Measurements from ENCODE around the gene C1QBP.
"Not testable (repeated sequence)": the region's sequence is repeated elsewhere in the genome, so short reads cannot be mapped to it uniquely, and the experiment has no call there.

The C1QBP gene, protein sequence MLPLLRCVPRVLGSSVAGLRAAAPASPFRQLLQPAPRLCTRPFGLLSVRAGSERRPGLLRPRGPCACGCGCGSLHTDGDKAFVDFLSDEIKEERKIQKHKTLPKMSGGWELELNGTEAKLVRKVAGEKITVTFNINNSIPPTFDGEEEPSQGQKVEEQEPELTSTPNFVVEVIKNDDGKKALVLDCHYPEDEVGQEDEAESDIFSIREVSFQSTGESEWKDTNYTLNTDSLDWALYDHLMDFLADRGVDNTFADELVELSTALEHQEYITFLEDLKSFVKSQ

DNA sequence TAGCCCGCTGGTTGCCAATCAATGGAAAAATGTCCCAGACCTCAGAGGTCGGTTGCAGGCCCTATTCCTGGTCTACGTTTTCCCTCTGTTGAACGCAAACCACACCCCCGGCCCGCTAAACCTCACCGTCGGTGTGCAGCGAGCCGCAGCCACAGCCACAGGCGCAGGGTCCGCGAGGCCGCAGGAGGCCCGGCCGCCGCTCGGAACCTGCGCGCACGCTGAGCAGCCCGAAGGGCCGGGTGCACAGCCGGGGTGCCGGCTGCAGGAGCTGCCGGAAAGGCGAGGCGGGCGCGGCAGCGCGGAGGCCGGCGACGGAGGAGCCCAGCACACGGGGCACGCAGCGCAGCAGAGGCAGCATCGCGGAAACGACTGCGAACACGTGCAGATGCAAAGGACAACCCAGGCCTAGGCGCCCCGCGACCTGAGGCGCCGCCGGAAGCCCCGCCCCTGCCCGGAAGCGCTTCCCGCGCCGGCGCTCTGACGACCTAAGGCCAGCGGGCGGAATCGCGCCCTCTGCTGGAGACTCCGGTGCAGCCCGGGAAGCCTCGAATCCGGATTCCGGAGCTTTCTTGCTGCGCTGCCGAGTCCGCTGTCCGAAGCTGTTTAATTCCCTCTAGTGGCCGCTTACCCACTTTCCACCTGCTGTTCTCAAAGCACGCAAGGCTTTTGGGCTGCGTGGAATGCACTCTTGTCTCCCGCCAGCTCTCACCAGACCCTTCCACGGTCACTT, at the start of gene C1QBP:
C1QBP (minus strand) TSS at position 440 of the 730 bp plus-strand sequence; CDS start at position 358, 82 bp downstream.
- peak; percentile 79 for DNase-seq

DNA sequence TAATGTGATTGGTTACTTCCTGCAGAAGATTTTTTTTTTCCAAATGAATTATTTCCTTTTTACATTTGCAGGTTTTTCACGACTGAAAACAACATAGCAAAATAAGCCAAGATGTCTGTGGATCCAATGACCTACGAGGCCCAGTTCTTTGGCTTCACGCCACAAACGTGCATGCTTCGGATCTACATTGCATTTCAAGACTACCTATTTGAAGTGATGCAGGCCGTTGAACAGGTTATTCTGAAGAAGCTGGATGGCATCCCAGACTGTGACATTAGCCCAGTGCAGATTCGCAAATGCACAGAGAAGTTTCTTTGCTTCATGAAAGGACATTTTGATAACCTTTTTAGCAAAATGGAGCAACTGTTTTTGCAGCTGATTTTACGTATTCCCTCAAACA, 49.8 kb upstream of the C1QBP start:
- no peak for DNase-seq

DNA sequence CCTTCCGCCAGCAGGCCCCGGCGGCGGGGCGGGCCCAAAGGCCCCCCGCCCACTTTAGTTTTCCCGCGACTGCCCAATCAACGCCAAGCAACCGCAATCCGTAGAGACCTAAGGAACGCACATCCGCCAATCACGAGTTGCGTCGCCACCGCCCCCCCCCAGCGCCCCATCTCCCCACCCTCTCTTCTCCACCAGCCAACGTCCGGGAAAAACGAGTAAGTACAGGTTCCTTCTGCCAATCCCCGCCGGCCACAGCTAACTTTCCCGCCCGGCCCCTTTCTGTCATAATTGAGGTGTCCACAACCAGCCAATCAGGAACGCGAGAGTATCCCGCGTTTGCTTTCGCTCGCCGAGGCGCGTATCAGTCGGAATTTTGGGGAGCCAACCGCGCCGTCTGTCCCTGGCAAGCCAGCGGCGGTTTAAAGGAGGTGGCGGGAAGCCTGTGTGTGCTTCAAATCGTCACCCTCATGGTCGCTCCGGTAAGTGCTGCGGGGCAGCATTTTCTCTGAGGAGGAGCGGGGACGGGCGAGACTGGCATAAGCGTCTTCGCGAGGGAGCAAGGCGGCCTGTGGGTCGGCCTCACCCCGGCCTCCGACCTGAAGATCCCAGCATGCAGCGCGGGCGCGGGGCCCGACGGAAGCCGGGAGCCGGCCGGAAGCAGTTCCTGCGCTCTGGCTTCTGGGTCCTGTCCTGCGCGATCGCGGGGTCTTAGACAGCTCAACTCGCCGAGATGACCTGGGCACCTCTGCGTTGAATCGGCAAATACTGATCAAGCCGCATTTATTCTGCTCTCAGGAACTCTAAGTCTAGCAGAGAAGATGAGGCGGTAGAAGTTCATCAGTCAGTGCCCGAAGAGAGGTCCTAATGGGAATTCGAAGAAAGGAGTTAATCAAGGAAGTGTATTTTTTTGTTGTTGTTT, 47.5 kb upstream of the C1QBP start, which contains the start of gene MIS12:
MIS12 (plus strand) TSS at position 361 of the 919 bp plus-strand sequence. CDS start 2,297 bp downstream, outside the sequence.
- DNase-seq: peak; percentile 98

DNA sequence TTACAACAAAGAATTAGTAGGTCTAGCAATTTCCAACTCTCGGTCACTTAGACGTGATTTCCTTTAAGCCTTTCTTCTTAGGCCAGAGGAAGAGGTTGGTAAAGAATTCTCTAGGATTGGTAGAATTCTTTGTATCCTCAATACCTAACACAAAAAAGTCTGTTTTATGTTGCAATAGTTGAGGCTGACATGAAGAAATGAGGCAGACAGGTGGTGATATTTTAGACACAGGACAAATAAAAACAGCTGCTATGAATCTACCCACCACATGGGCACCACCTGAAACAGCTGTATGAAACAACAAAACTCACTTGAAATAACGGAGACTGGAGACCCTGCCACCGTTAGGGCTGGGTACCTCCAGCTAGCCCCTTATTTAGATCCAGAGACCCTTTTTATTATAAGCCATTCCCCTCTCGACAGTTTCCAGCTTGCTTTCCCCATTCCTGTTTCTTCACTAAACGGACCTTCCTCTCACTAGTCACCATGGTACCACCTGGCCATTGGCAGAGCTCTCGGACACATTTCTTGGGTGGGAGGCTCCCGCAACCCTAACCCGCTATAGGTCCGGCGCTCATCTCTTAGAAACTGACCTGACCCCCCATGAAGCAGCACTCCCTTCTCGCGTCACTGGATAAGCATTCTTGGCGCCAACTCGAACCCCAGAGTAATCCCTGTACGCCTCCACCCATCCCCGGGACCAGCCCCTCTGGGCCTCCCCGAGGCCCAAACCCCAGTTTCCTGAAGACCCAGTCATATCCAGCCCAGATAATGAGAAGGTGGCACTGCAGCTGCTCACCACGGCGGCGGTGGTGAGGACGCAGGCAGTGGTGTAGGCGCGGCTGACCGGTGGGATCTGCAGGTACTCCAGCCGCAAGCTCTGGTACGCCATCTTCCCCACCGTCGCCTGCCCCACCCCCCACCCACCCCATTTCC, 46.6 kb upstream of the C1QBP start, which contains the start of gene DERL2:
DERL2 (minus strand) TSS at position 909 of the 936 bp plus-strand sequence; CDS start at position 892, 17 bp downstream.
- DNase-seq: no peak

DNA sequence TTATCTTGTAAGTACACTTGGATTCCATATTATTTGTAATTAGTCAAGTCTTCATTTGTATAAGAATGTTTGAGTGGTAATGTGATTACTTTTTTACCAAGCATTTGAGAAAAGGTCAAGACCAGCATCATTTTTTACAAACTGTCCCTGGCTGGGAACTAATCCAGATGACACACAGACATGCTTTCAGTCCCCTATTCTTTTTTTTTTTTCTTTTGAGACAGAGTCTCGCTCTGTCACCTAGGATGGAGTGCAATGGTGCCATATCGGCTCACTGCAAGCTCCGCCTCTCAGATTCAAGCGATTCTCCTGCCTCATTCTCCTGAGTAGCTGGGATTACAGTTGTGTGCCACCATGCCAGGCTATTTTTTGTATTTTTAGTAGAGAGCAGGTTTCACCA, 42.5 kb upstream of the C1QBP start:
- DNase-seq: no peak

DNA sequence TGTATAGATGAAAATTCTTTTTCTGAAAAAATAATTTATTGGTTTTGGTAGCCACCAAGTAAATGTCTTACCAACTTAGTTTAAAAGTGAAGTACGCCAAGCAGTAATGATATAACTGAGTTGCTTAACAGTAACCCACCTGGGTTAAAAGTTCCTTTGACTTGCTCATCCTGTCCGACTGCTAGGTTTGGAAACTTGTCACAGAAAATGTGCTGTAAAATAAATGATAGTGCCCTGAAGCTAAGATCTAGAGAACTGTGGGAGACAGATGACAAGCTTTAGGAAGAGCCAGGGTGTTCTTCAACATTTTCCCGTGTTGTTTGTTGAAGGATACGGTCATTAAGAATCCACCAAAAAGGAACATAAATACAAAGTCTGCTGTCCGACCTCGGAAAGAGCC, 42.0 kb upstream of the C1QBP start:
- DNase-seq: no peak

DNA sequence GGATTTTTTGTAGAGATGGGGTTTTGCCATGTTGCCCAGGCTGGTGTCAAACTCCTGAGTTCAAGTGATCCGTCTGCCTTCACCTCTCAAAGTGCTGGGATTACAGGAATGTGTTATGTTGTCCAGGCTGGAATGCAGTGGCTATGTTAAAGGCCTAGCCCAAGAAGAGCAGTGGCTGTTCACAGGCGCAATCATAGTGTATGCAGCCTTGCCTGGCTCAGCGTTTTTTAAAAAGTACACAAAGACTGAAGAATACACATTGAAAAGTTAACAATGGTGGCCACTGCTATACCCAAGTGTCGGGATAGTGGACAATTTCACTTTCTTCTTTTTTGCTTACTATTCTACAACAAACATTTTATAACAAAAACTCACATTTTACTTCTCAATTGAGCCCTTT, 40.0 kb upstream of the C1QBP start:
- DNase-seq: no peak

DNA sequence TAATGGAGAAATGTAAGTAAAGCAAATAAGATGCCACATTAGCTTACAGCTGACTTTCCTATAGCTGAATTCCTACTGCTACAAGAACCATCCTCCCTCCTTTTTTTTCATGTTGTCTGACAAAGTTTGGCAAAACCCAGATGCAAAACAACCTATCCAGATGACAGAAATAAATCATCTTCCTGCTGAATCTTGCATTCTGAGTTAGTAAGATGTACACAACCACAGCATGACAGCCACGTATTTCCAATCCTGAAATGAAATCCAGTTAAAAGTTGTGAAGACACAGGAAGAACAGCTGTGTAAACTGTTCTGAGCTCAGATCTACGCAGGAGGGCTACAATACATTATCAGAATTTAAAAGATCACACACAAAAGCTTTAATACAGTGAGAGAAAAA, 35.0 kb upstream of the C1QBP start:
- no peak for DNase-seq

DNA sequence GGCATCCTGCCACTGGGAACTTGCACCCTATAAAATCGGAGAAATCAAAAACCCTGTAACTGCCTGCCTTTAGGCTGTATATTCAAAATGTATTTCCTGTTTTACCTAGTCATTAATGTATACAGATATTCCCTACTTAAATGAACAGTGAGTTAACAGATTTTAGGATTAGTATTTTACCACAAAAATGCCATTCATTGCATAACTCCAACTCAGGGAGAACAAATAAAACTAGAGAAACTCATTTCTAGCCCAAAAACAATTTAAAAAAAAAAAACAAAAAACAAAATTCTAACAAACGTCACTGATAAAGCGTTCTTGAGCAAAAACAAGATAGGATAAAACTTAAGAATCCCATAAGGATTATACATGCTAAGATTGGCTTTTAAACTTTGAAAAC, 33.6 kb upstream of the C1QBP start:
- no peak for DNase-seq

DNA sequence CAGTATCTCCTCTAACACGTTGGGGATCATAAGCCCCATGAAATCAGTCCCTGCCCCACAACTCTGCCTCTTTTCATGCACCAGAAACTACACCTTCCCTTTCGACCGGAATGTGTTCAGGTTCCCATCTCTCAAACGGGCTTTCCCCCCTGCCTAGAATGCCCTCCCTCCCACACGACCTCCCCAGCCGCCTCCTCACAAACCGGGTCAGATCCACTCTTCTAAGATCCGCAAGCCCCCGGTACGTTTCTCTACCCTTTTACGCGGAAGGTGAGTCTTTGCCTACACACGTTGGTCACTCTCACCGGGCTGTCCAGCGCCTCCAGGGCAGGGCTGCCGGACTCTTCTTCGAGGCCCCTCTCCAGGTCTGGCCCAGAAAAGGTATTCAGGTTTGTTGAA, 29.1 kb upstream of the C1QBP start:
- DNase-seq: no peak

DNA sequence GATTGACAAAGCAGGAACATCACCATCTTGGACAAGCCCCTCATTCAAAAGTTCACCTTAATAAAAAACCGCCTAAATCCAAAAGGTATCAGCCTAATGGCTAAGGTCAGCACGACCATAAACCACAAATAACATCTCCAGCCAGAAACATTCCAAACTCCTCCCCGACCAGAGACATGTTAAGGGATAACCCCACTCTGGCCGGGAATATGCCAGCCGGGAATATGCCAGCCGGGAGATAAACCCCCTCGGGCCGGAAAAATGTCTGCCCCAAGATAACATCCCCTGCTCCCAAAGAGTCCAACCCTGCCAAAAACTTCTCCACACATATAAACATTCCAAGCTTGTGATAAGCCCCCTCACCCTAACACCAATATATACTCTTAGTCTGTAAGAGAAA, 28.5 kb upstream of the C1QBP start:
- DNase-seq: no peak

DNA sequence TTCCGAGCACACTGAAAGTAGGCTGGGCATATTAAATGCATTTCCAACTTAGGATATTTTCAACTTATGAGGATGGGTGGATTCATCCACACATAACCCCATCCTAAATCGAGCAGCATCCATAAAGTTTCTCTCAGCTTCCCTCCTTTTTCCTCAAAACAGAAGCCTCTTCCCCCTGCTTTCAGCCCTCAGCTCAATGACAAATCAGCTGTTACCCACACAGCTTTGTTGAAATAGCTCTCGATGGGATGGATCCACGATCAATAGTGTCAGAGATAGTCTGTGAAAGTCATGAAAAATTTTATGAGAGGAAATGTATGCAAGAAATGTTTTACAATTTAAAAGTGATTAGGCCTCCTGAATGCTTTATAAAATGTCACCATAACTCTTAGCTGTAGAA, 27.3 kb upstream of the C1QBP start:
- no peak for DNase-seq

DNA sequence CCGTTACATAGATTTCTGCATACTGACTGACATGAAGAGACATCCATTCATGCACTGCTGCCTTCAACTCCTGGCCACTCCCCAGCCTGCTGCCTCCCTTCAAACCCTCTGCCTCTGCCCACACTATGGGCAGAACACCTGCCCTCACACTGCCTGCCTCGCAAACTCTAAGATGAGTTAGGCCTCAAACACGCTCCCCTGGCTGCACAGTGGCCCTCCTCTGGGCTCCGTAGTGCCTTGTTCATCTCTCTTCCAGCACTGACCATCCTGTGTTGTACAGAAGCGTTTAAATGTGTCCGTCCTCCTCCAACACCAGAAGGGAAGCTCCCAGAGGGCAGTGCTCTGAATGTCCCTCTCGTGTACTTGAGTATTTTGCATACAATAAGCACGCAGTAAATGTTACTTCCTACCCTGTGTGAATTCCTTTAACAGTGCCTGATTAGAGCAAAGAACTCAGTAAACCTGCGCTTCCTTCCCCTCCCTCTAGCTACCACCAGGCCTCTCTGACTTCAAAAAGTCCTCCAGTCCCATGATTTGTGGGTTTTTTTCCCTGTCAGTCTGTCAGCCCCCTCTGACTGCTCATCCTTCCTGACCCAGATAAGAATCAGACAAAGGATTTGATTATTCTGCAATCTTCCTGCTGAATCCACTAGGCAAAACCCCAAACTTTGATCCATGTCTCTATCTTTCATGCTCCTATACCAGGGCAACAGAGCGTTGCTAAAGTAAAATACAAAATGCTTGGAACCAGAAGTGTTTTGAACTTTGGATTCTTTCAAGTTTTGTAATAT, 26.0 kb upstream of the C1QBP start:
- DNase-seq: no peak

DNA sequence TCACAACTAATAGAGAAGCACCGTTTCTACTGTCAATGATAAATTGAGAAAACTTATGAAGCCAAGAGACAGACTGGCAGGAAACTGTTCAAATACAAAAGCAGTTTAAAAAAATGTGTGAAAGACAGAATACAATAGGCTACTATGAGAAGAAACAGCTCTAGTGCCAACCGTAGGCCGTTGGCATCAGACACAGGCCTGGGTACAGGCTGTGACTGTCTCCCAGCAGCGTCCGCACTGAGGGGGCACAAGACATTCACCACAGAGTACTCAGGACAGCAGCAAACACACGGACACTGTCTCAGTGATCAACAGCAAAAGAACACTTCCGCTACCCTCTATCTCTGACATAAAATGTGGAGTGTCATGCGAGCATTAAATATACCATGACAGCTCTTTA, 7.8 kb upstream of the C1QBP start:
- DNase-seq: no peak

DNA sequence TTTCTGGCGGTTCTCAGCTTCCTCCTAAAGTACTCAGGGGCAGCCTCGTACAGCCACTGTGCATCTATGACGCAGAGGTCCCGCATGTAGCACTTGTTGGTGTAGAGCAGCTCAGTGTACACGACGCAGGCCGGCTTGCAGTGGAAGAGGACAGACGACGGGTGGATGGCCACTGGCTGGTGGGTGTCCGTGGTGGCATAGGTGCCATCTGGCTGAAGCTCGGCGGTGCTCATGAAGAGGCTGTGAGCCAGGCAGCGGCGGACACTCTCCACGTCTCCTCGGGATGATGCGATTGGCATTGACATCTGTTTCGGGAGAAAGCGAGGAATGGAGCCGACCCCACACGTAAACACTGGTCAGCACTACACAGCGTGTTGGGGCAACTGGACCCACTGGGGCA, 5.3 kb upstream of the C1QBP start:
- no peak for DNase-seq

DNA sequence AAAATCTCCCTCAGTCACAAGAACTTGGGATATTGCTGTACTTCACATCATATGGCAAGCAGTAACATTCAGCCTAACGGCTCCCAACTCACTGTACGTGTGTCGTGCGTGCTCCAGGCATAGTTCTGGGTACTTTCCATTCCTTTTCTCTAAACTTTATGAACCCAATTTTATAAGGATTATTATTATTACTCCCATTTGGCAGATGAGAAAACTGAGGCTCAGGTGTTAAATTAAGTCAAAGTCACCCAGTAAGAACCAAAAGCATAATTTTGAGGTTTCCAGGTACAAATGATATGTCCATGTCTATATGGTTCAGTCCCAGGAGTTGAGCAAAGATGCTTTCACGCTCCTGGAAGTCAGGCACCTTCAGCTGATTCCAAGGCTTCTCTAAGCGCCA, 4.8 kb upstream of the C1QBP start:
- no peak for DNase-seq

DNA sequence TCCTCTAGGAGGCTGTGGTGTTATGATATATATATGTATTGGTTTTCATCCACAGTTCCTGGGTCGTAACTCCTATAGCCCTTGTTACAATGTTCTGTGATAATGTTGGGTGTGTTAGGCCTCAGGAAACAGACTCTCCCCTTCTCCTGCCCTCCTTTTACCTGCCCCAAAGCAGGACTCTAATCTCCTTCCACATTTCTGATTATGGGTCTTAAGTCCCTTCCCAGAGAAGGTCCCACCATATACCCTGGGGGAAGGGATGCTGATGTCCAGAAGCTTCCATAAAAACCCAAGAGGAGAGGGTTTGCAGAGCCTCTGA, 450 bp upstream of the C1QBP start:
- no peak for DNase-seq

DNA sequence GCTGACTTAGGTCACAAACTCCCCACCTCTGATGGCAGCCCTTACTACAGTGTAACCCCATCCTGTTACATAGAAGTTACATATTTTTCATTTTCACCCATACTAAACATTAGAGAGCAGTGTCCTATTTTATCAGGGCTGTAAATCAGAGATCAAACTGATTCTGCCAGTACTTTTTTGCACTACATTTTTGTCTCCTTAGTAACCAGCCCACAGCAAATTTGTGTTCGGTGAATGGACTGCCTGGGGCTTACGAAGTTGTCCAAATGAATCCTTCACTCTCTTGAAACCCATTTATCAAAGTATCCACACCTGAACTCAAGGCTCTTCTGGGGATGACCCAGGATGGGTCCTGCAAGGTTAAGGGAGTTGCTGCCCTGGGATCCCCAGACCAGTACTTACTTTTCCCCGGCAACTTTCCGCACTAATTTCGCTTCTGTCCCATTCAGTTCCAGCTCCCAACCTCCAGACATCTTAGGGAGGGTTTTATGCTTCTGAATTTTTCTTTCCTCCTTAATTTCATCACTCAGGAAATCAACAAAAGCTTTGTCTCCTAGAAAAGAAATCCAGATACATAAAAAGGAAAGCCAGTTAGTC, 1.1 kb downstream of the C1QBP start:
- no peak for DNase-seq

DNA sequence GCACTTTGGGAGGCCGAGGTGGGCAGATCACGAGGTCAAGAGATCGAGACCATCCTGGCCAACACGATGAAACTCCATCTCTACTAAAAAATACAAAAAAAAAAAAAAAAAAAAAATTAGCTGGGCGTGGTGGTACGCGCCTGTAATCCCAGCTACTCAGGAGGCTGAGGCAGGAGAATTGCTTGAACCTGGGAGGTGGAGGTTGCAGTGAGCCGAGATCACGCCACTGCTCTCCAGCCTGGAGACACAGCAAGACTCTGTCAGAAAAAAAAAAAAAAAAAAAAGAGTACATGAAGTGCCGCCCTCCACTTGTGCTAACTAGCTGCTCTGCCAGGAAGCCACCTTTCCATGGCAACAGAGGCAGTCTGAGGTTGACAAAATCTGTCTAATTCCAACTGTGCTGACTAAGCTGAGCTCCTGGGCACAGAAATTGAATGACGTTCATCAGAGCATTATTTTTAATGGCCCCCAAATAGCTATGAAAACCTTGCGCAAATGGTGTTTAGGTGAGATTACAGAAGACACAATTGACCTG, 3.1 kb downstream of the C1QBP start:
- DNase-seq: not testable (repeated sequence)

DNA sequence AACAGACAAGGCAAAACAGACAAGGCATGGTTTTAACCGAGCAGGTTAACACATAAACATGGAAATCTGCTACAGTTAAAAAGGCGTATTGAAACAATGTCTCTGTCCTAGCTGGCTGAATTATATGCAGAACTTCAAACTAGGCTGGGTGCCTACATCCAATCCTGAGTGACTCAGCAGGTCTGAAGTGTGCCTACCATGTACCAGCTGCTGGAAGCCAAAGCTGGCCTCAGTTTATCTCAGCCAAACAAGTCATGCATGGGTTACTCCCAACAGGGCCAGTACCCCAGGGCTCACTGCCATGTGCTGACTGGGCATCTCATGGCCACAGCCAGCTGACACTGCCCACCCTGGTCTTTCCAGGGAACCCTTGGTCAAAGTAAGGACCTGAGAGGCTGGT, 4.0 kb downstream of the C1QBP start:
- DNase-seq: no peak
